Measurements from ENCODE around the gene SORBS2.

- no peak for TF ChIP-seq CTCF (IDR thresholded peaks at IDR 0.05)
- no peak for TF ChIP-seq ZFX (IDR thresholded peaks at IDR 0.05; ENCODE audit: borderline replicate concordance)
These were observed 27.3 kb upstream of the SORBS2 start for GRCh38 chr4:185839194-185839712.
